ENCODE measurements around the gene ZNF236. TPM values are rescaled to one million over a fixed set of nuclear protein-coding genes. Genes with fewer than 3 reads are reported as not detected.

The ZNF236 gene
- total and polyA plus RNA-seq, 10 of the 15 experiments (the other 5 are each of a cell fraction or from before 2014, with no cell fraction given) = 1.0 to 14.4 (median 5.9) TPM

DNA sequence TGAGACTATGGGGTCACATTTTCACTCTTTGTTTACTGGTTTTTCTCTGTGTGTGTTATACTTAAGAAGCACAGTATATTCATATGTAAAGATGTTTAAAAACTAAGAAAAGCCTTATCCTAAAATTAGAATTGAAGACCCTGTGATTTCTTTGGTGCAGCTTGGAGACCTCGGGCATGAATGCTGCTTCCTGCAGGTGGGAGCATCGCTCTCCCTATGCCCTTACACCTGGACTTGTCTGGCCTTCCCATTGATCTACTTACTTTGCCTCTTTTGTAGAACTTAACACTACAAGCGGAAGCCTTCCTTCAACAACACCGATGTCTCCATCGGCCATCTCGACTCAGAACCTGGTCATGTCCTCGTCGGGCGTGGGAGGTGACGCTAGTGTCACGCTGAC is 114.5 kb downstream of the ZNF236 start:
- intact Hi-C loops (cut with micrococcal nuclease; ENCODE audit: unreplicated experiment) = no loop called here
- Histone ChIP-seq H3K27ac (ENCODE audit: control insufficient read depth, insufficient read depth) (no peak overlapping the region), H3K9me3 (replicated peaks; ENCODE audit: control insufficient read depth, insufficient read depth, low read length) (no peaks in the 10 kb centered on the region), H3K9ac (ENCODE audit: control insufficient read depth, insufficient read depth, low read length) (no peak overlapping the region), H3K36me3 (ENCODE audit: control insufficient read depth in 2 of 2, insufficient read depth in 2 of 2, low read length in 1 of 2) (peaks cover 7 to 11% of the 10 kb centered on the region in 2 experiments; a peak in 3 of 4 replicates), H3K27me3 (replicated peaks in 1 of 2; ENCODE audit: control insufficient read depth in 2 of 2, insufficient read depth in 2 of 2, low read length in 1 of 2) (no peaks in the 10 kb centered on the region), H4K20me1 (ENCODE audit: control insufficient read depth, insufficient read depth) (no peaks in the 10 kb centered on the region), H3K4me3 (no peak overlapping the region), H3K79me2 (ENCODE audit: control insufficient read depth, insufficient read depth, low read length) (no peaks in the 10 kb centered on the region), H3K4me2 (ENCODE audit: control insufficient read depth, insufficient read depth) (no peak overlapping the region), H2AFZ (ENCODE audit: control insufficient read depth, low read depth, low read length) (no peak overlapping the region), H3K4me1 (ENCODE audit: control insufficient read depth, insufficient read depth, low read length) (no peaks in the 10 kb centered on the region)
- no peak for DNase-seq (ENCODE audit: low read depth, low spot score)
- no TSS peak for BruUV-seq (replicated peaks)
- in situ Hi-C loops (cut with MboI) = no loop called here
- FAIRE-seq = no peak
- ChIA-PET POLR2A (no interaction called here), CTCF (interaction anchor here (1.1 to 9.3 kb wide), 3 partner anchors 14 to 133 kb away, joined by 3 to 62 read pairs (median 8); no protein-coding TSS in a partner anchor), SMC1A (ENCODE audit: uncharacterized antibody, unreplicated experiment) (interaction anchor here (0.6 to 2.0 kb wide), 4 partner anchors 8 to 1900 kb away, joined by 3 to 7 read pairs (median 4); no protein-coding TSS in a partner anchor), RAD21 (ENCODE audit: unreplicated experiment) (no interaction called here)
- no peak for ATAC-seq
- WGBS (ENCODE audit: insufficient coverage, insufficient replicate concordance, low lambda C conversion rate, missing lambda C conversion rate) = 96% methylated on average over 11 of the region's 11 CpGs
- TF ChIP-seq ZBTB33 (IDR thresholded peaks at IDR 0.05) = no peak
- TF ChIP-seq RAD51 (IDR thresholded peaks at IDR 0.05) = no peak

DNA sequence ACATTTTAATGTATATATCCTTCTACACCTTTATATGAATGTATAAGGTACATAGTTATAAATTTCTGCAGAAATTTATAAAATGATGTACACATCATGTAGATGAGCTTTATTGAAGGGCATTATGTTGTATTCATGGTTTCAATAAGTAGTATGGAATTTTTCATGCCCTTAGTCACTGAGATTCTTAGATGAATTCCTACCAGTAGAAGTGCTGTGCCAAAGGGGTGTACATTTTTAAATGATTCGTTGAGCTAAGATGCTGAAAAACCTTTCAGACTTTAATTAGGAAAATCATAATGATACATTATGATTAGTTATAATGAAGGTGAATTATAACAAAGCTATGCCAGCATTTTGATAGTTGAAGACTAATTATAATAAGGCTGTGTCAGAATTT is 115.2 kb downstream of the ZNF236 start:
- intact Hi-C loops (cut with micrococcal nuclease; ENCODE audit: unreplicated experiment) = no loop called here
- SMC1A ChIA-PET (ENCODE audit: uncharacterized antibody, unreplicated experiment) = interaction anchor here (1.0 to 2.0 kb wide), 3 partner anchors 26 to 135 kb away, joined by 4 to 7 read pairs (median 5); no protein-coding TSS in a partner anchor
- FAIRE-seq (no peak), ATAC-seq (no peak), DNase-seq (ENCODE audit: low read depth, low spot score) (no peak)
- RAD21 ChIA-PET (ENCODE audit: unreplicated experiment) = interaction anchor here (1.0 kb wide), 1 partner anchor 45 kb away, joined by 4 read pairs; no protein-coding TSS in a partner anchor
- H3K27ac ChIP-seq (ENCODE audit: control insufficient read depth, insufficient read depth) = no peak overlapping the region
- H3K4me2 ChIP-seq (ENCODE audit: control insufficient read depth, insufficient read depth) = no peak overlapping the region
- H4K20me1 ChIP-seq (ENCODE audit: control insufficient read depth, insufficient read depth) = no peaks in the 10 kb centered on the region
- H3K9me3 ChIP-seq (replicated peaks; ENCODE audit: control insufficient read depth, insufficient read depth, low read length) = no peaks in the 10 kb centered on the region
- BruUV-seq (replicated peaks) = no TSS peak
- CTCF ChIA-PET = interaction anchor here (0.7 to 9.3 kb wide), 4 partner anchors 13 to 134 kb away, joined by 3 to 62 read pairs (median 6); no protein-coding TSS in a partner anchor
- POLR2A ChIA-PET = no interaction called here
- WGBS (ENCODE audit: insufficient coverage, insufficient replicate concordance, low lambda C conversion rate, missing lambda C conversion rate) = 52% methylated on average over 1 of the region's 1 CpG
- no peak overlapping the region for H3K9ac ChIP-seq (ENCODE audit: control insufficient read depth, insufficient read depth, low read length)
- no peaks in the 10 kb centered on the region for H3K4me1 ChIP-seq (ENCODE audit: control insufficient read depth, insufficient read depth, low read length)
- in situ Hi-C loops (cut with MboI) = no loop called here
- peaks cover 7 to 8% of the 10 kb centered on the region in 2 experiments; a peak in 3 of 4 replicates for H3K36me3 ChIP-seq (ENCODE audit: control insufficient read depth in 2 of 2, insufficient read depth in 2 of 2, low read length in 1 of 2)
- no peaks in the 10 kb centered on the region for H3K79me2 ChIP-seq (ENCODE audit: control insufficient read depth, insufficient read depth, low read length)
- no peak overlapping the region for H2AFZ ChIP-seq (ENCODE audit: control insufficient read depth, low read depth, low read length)
- H3K4me3 ChIP-seq = no peak overlapping the region
- no peaks in the 10 kb centered on the region for H3K27me3 ChIP-seq (replicated peaks in 1 of 2; ENCODE audit: control insufficient read depth in 2 of 2, insufficient read depth in 2 of 2, low read length in 1 of 2)
- TF ChIP-seq ZZZ3 (IDR thresholded peaks at IDR 0.05; ENCODE audit: control insufficient read depth, insufficient read length, low read depth) (no peak), ZNF384 (IDR thresholded peaks at IDR 0.05; ENCODE audit: borderline replicate concordance, low read depth, low read length) (no peak), TCF12 (IDR thresholded peaks at IDR 0.05; ENCODE audit: low read depth, low read length) (no peak), RBBP5 (conservative IDR thresholded peaks at IDR 0.05) (no peak), CTCF (IDR thresholded peaks at IDR 0.05 in 2 of 3, conservative IDR thresholded peaks at IDR 0.05 in 1 of 3; ENCODE audit: control insufficient read depth in 2 of 3, extremely low read depth in 1 of 3, insufficient read depth in 1 of 3, low read depth in 3 of 3, low read length in 3 of 3) (no peak), HDAC6 (IDR thresholded peaks at IDR 0.05; ENCODE audit: unreplicated experiment) (no peak), CBFB (IDR thresholded peaks at IDR 0.05; ENCODE audit: low read depth) (no peak), JUNB (IDR thresholded peaks at IDR 0.05) (no peak)
- TF ChIP-seq, protein P1, sequence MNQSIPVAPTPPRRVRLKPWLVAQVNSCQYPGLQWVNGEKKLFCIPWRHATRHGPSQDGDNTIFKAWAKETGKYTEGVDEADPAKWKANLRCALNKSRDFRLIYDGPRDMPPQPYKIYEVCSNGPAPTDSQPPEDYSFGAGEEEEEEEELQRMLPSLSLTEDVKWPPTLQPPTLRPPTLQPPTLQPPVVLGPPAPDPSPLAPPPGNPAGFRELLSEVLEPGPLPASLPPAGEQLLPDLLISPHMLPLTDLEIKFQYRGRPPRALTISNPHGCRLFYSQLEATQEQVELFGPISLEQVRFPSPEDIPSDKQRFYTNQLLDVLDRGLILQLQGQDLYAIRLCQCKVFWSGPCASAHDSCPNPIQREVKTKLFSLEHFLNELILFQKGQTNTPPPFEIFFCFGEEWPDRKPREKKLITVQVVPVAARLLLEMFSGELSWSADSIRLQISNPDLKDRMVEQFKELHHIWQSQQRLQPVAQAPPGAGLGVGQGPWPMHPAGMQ (IDR thresholded peaks at IDR 0.05; ENCODE audit: borderline replicate concordance) = no peak
